Fibroblast of skin of left quadriceps (primary cell): ENCODE results near the gene TINCR.

Experiments used
- DNase-seq, 2 experiments: peaks; one replicate each; pipeline ENCODE4 v3.0.0-alpha.2; 2013; ENCODE audit warnings: low read depth in 2 of 2

TINCR gene

GRCh38 chr19:5588906-5589676 is 21.3 kb upstream of the TINCR start:
- DNase-seq, result no peak

DNA sequence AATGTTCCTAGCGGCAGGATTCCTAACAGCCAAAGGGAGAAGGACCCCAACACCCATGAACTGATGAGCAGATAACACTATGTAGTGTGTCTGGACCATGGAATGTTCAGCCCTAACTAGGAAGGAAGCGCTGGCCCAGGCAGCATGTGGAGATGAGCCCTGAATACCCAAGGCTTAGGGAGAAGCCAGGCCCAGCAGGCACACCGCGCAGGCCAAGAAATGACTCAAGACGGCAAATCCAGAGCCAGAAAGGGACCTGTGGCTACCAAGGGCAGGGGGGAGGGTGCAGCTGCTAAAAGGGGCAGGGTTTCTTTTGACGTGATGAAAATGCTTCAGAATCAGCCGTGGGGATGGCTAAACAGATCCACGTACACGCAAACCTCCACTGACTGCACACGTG is 20.7 kb upstream of the TINCR start:
- no peak for DNase-seq

- DNase-seq, result no peak
Observed at GRCh38 chr19:5587661-5588060, 19.9 kb upstream of the TINCR start.

GRCh38 chr19:5587071-5587455 is 19.3 kb upstream of the TINCR start:
- no peak for DNase-seq

- DNase-seq, result no peak
Observed at GRCh38 chr19:5586300-5587070, 18.7 kb upstream of the TINCR start.

DNA sequence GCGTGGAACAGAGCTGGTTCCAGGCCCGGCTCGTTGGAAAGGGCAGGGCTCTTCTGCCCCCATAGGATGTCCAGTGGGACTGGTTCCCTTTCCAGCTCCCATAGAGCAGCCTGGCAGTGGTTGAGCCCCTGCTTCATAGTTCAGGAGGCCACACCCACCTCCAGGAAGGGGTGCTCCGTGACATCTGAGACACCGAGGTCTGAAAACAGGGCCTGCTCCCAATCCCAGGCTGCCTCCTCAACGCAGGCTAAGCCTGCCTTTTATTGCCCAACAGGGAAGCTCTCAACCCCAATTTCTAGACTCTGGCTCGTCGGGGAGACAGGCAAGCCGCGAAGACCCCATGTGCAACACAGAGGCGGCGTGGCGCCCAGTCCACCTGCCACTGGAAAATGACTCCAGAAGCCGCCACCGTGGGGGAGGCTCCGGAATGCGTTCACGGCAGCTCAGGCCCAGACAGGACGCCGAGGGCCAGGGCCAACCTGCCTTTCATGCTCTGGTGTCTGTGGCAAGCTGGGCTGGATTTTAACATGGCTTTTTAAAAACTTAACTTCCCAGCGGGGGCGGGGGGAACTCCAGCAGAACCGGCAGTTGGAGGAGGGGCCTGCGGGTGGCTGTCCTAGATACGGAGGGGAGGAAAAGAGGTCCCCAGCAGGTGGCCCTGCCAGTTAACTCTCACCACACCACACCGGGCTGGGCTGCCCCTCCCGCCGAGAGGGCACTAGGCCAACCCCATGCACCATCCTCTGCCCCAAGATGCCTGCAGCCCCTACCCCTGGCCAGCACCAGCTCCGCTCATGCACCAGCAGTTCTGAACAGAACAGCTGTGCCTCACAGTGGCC is 17.9 kb upstream of the TINCR start:
- no peak for DNase-seq

GRCh38 chr19:5580161-5580571 is 12.4 kb upstream of the TINCR start:
- DNase-seq, result no peak

DNA sequence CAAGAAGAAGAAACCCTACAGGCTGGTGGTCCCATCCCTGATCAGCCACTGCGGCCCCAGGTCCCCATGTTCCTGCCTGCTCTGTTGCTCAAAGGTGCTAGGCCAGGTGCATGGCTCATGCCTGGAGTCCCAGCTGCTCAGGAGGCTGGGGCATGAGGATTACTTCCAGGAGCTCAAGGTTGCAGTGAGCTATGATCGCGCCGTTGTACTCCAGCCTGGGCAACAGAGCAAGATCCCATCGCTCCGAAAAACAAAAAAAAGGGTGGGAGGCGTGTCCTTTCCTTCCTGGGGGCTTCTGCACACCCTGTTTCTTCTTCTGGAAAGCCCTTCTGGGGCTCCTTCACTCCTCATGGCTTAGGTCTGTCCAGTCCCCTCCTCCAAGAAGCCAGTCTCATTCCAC is 11.9 kb upstream of the TINCR start:
- no peak for DNase-seq

GRCh38 chr19:5579286-5579685 is 11.5 kb upstream of the TINCR start:
- no peak for DNase-seq

- DNase-seq, result peak; percentile 31 to 32
Observed at GRCh38 chr19:5578097-5578846, 10.5 kb upstream of the TINCR start.

DNA sequence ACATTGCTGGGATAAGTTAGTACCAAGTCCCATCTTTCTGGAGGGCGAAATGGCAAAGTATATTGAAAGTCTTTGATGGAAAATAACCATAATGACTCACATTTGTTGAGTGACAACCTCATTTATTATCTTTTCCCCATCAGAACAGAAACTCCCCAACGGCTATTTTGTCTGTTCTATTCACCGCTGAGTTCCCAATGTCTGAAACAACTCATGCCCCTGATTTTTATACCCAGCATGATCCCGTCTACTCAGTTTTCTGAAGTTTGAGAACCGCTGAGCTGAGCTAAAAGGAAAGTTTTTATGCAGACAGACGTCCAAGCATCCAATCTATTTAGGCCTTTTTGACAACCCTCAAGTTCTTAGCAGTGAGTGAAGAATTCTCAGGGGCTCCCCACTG is 7.8 kb upstream of the TINCR start:
- no peak for DNase-seq

- DNase-seq, result no peak
Observed at GRCh38 chr19:5572556-5573286, 5.0 kb upstream of the TINCR start.

DNA sequence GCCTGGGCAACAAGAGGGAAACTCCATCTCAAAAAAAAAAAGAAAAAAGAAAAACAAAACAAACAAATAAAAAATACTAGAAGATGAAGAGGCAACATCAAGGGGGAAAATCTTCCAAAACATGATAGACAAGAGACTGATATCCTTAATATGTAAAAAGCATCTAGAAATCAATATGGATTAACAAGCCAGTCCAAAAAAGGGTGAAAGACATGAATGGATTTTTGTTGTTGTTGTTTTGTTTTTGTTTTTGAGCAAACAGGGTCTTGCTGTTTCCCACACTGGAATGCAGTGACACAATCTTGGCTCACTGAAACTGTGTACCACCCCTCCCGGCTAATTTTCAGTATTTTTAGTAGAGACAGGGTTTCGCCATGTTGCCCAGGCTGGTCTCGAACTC is 4.0 kb upstream of the TINCR start:
- no peak for DNase-seq

- no peak for DNase-seq
Observed at GRCh38 chr19:5567970-5568407, 236 bp upstream of the TINCR start.

GRCh38 chr19:5564930-5565329 is 2.8 kb downstream of the TINCR start:
- no peak for DNase-seq

DNA sequence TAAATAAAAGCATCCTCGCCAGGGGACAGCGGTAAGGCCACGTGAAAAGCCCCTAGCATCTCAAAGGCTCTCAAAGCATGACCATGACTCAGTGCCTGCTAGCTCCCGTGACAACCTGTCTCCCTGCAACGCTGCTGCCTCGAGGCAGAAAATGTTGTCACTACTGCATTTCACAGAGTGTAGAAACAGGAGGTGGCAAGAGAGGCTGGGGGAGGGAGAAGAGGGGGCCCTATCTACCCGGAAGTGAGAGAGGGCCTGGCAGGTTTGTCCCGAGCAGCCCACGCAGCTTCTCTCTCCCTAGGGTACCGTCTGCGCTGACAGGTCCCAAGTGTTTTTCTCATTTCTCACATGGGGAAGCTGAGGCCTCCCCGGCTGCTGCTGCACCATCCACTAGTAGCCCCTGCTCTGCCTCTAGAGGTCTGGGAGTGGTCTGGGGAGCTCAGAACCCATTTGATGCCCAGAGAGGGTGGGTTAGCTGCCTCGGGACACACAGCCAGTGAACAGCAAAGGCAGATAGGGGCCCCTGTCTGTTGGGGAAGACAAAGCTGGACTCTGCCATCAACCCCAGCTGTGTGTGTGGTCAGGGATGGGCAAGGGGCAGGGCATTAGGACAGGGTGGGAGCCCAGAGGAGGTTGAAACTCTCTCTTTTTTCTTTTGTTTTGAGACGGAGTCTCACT is 3.7 kb downstream of the TINCR start:
- no peak for DNase-seq

- DNase-seq, result no peak
Observed at GRCh38 chr19:5563008-5563431, 4.7 kb downstream of the TINCR start.

GRCh38 chr19:5562280-5562679 is 5.5 kb downstream of the TINCR start:
- no peak for DNase-seq

DNA sequence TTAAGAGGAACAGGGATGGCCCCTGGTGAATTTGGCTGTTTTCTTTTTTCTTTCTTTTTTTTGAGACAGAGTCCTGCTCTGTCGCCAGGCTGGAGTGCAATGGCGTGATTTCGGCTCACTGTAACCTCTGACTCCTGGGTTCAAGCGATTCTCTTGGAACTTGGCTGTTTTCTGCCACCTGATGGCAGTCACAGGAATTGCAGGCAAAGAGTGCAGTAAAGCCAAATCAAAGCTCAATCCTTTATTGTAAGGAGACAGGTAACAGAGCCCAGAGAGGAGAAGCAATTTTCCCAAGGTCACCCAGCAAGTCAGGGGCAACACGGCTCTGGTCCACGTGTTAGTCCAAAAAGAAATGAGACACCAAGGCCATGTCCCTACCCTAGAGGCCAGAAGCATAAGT is 6.2 kb downstream of the TINCR start:
- DNase-seq, result no peak

GRCh38 chr19:5560156-5560555 is 7.6 kb downstream of the TINCR start:
- no peak for DNase-seq
